ENCODE results near the gene FUT8. TPM values are rescaled to one million over a fixed set of nuclear protein-coding genes. Genes with fewer than 3 reads are reported as not detected.

FUT8 gene
- total RNA-seq, 1 experiment from 2014 or later = 42.3 TPM

GRCh38 chr14:65369560-65369959, 43.0 kb upstream of the FUT8 start:
- Histone ChIP-seq H3K36me3 (ENCODE audit: control insufficient read depth in 1 of 2, insufficient read depth in 2 of 2, low read length in 2 of 2) (no peaks in the 10 kb centered on the region), H3K9ac (ENCODE audit: low read length) (no peak overlapping the region), H3K4me3 (replicated peaks in 1 of 2; ENCODE audit: low read depth in 1 of 2, low read length in 2 of 2) (no peak overlapping the region), H3K9me3 (ENCODE audit: control insufficient read depth in 1 of 2, insufficient read depth in 1 of 2, low read depth in 1 of 2, low read length in 2 of 2) (no peaks in the 10 kb centered on the region), H4K20me1 (ENCODE audit: insufficient read depth) (no peaks in the 10 kb centered on the region), H3K4me2 (ENCODE audit: low read length) (no peak overlapping the region), H3K79me2 (ENCODE audit: insufficient read depth, low read length) (no peaks in the 10 kb centered on the region), H3K27me3 (ENCODE audit: insufficient read depth, low read length) (no peaks in the 10 kb centered on the region), H2AFZ (ENCODE audit: low read depth, low read length, poor library complexity, severe bottlenecking) (no peak overlapping the region), H3K4me1 (ENCODE audit: control insufficient read depth in 1 of 2, insufficient read depth in 2 of 2, low read length in 2 of 2) (0 out of 4 replicates have a peak, but pooled peaks cover 0 to 3% of the 10 kb centered on the region in 2 experiments), H3K27ac (ENCODE audit: low read depth, low read length) (no peak overlapping the region), H3K9me2 (ENCODE audit: insufficient read depth) (no peaks in the 10 kb centered on the region)
- ATAC-seq (no peak), DNase-seq (ENCODE audit: low read depth, low spot score) (no peak)
- intact Hi-C loops (cut with micrococcal nuclease) = no loop called here
- BruUV-seq (replicated peaks) = no TSS peak
- ChIA-PET POLR2A (no interaction called here), RAD21 (ENCODE audit: low non-redundant PET in 1 of 2, low total read pairs in 2 of 2, uncharacterized antibody in 2 of 2, unreplicated experiment in 2 of 2) (no interaction called here), CTCF (no interaction called here)
- no peak for TF ChIP-seq SRF (IDR thresholded peaks at IDR 0.05; ENCODE audit: low read depth)
- TF ChIP-seq, protein P1, sequence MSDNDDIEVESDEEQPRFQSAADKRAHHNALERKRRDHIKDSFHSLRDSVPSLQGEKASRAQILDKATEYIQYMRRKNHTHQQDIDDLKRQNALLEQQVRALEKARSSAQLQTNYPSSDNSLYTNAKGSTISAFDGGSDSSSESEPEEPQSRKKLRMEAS (IDR thresholded peaks at IDR 0.05) = no peak
- TF ChIP-seq, protein P2, sequence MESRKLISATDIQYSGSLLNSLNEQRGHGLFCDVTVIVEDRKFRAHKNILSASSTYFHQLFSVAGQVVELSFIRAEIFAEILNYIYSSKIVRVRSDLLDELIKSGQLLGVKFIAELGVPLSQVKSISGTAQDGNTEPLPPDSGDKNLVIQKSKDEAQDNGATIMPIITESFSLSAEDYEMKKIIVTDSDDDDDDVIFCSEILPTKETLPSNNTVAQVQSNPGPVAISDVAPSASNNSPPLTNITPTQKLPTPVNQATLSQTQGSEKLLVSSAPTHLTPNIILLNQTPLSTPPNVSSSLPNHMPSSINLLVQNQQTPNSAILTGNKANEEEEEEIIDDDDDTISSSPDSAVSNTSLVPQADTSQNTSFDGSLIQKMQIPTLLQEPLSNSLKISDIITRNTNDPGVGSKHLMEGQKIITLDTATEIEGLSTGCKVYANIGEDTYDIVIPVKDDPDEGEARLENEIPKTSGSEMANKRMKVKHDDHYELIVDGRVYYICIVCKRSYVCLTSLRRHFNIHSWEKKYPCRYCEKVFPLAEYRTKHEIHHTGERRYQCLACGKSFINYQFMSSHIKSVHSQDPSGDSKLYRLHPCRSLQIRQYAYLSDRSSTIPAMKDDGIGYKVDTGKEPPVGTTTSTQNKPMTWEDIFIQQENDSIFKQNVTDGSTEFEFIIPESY (IDR thresholded peaks at IDR 0.05; ENCODE audit: extremely low read depth, insufficient replicate concordance, low read length) = no peak
- TF ChIP-seq FOSL1 (IDR thresholded peaks at IDR 0.05; ENCODE audit: low read depth) = no peak
- no peak for TF ChIP-seq POLR2A (IDR thresholded peaks at IDR 0.05; ENCODE audit: borderline replicate concordance, extremely low read depth, insufficient read depth, insufficient read length)
- TF ChIP-seq, protein P3, sequence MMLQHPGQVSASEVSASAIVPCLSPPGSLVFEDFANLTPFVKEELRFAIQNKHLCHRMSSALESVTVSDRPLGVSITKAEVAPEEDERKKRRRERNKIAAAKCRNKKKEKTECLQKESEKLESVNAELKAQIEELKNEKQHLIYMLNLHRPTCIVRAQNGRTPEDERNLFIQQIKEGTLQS (IDR thresholded peaks at IDR 0.05) = no peak
- TF ChIP-seq EGR1 (IDR thresholded peaks at IDR 0.05; ENCODE audit: low read depth) = no peak
- no peak for TF ChIP-seq SP1 (IDR thresholded peaks at IDR 0.05; ENCODE audit: low read depth)
- TF ChIP-seq, protein P4, sequence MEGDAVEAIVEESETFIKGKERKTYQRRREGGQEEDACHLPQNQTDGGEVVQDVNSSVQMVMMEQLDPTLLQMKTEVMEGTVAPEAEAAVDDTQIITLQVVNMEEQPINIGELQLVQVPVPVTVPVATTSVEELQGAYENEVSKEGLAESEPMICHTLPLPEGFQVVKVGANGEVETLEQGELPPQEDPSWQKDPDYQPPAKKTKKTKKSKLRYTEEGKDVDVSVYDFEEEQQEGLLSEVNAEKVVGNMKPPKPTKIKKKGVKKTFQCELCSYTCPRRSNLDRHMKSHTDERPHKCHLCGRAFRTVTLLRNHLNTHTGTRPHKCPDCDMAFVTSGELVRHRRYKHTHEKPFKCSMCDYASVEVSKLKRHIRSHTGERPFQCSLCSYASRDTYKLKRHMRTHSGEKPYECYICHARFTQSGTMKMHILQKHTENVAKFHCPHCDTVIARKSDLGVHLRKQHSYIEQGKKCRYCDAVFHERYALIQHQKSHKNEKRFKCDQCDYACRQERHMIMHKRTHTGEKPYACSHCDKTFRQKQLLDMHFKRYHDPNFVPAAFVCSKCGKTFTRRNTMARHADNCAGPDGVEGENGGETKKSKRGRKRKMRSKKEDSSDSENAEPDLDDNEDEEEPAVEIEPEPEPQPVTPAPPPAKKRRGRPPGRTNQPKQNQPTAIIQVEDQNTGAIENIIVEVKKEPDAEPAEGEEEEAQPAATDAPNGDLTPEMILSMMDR (IDR thresholded peaks at IDR 0.05 in 2 of 3, conservative IDR thresholded peaks at IDR 0.05 in 1 of 3; ENCODE audit: borderline replicate concordance in 1 of 3, insufficient read depth in 1 of 3, low read depth in 2 of 3, low read length in 2 of 3) = no peak
- TF ChIP-seq EZH2 (IDR thresholded peaks at IDR 0.05) = no peak
- TF ChIP-seq, protein P5, sequence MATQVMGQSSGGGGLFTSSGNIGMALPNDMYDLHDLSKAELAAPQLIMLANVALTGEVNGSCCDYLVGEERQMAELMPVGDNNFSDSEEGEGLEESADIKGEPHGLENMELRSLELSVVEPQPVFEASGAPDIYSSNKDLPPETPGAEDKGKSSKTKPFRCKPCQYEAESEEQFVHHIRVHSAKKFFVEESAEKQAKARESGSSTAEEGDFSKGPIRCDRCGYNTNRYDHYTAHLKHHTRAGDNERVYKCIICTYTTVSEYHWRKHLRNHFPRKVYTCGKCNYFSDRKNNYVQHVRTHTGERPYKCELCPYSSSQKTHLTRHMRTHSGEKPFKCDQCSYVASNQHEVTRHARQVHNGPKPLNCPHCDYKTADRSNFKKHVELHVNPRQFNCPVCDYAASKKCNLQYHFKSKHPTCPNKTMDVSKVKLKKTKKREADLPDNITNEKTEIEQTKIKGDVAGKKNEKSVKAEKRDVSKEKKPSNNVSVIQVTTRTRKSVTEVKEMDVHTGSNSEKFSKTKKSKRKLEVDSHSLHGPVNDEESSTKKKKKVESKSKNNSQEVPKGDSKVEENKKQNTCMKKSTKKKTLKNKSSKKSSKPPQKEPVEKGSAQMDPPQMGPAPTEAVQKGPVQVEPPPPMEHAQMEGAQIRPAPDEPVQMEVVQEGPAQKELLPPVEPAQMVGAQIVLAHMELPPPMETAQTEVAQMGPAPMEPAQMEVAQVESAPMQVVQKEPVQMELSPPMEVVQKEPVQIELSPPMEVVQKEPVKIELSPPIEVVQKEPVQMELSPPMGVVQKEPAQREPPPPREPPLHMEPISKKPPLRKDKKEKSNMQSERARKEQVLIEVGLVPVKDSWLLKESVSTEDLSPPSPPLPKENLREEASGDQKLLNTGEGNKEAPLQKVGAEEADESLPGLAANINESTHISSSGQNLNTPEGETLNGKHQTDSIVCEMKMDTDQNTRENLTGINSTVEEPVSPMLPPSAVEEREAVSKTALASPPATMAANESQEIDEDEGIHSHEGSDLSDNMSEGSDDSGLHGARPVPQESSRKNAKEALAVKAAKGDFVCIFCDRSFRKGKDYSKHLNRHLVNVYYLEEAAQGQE (IDR thresholded peaks at IDR 0.05; ENCODE audit: low read depth) = no peak
- TF ChIP-seq YY1 (IDR thresholded peaks at IDR 0.05; ENCODE audit: extremely low read depth, insufficient replicate concordance, low read depth, low read length) = no peak
- TF ChIP-seq ZFX (IDR thresholded peaks at IDR 0.05) = no peak

Data from HCT116 (cell line).